IMR-90 (cell line): ENCODE results near the gene POU4F1. TPM values are rescaled to one million over a fixed set of nuclear protein-coding genes. Genes with fewer than 3 reads are reported as not detected.

ENCODE experiments used
- ATAC-seq: fragments of 200-7000 bp; cut with Tn5 transposase; 2 replicates; pipeline ENCODE4 v1.9.1; 2020; ENCODE audit warnings: low read depth, mild to moderate bottlenecking, moderate library complexity
- BruUV-seq: library from RNA; stranded (reverse); fragments of 400-500 nt; replicated peaks from 2 replicates; lab custom pipeline; 2021; lab: Mats Ljungman, UMichigan
- CTCF ChIA-PET: fragments of 300-600 bp; formaldehyde crosslinking; extraction: SDS; loops from one replicate; lab custom pipeline; 2021; ENCODE audit warnings: antibody characterized with exemption; lab: Yijun Ruan, JAX
- POLR2A ChIA-PET: fragments of 300-600 bp; sonication (Branson Sonifier 250); formaldehyde crosslinking; loops from one replicate; lab custom pipeline; 2022; ENCODE audit warnings: antibody characterized with exemption; ENCODE audit not compliant: unreplicated experiment; lab: Charles Lee
- DNase-seq: peaks from one replicate; pipeline ENCODE4 v3.0.0; 2013
- H2AFZ ChIP-seq: replicated peaks from 2 replicates; pipeline ENCODE3; 2013; ENCODE audit warnings: low read length, mild to moderate bottlenecking; ENCODE audit not compliant: poor library complexity
- H2AK5ac ChIP-seq: 2 replicates; pipeline ENCODE4 v1.6.1; 2013; ENCODE audit warnings: low read depth, low read length, inconsistent platforms
- H2AK9ac ChIP-seq: replicated peaks from 2 replicates; pipeline ENCODE3; 2013; ENCODE audit warnings: mild to moderate bottlenecking, low read depth, low read length, moderate library complexity; ENCODE audit not compliant: poor library complexity
- H2BK120ac ChIP-seq: 2 replicates; pipeline ENCODE4 v1.6.1; 2013; ENCODE audit warnings: low read depth, low read length, inconsistent platforms
- H2BK15ac ChIP-seq: 3 replicates; pipeline ENCODE4 v1.6.1; 2013; ENCODE audit warnings: low read depth, low read length, inconsistent platforms
- H2BK20ac ChIP-seq: 2 replicates; pipeline ENCODE4 v1.6.1; 2013; ENCODE audit warnings: low read depth, mild to moderate bottlenecking, inconsistent platforms, low read length, moderate library complexity
- H2BK5ac ChIP-seq: 2 replicates; pipeline ENCODE4 v1.6.1; 2013; ENCODE audit warnings: mild to moderate bottlenecking, low read depth, low read length, inconsistent platforms; ENCODE audit not compliant: poor library complexity, severe bottlenecking
- H3K14ac ChIP-seq: replicated peaks from 2 replicates; pipeline ENCODE4 v1.6.1; 2013; ENCODE audit warnings: low read depth, low read length, inconsistent platforms
- H3K18ac ChIP-seq: 2 replicates; pipeline ENCODE4 v1.6.1; 2013; ENCODE audit warnings: low read depth, low read length, control low read depth
- H3K23ac ChIP-seq: 2 replicates; pipeline ENCODE4 v1.6.1; 2013; ENCODE audit warnings: low read depth, low read length, inconsistent platforms
- H3K27ac ChIP-seq: 2 replicates; pipeline ENCODE4 v1.5.1; 2013; ENCODE audit warnings: mild to moderate bottlenecking, control low read depth, low read length; ENCODE audit not compliant: insufficient read depth
- H3K27me3 ChIP-seq: 2 replicates; pipeline ENCODE4 v1.6.1; 2013; ENCODE audit warnings: low read length; ENCODE audit not compliant: control insufficient read depth, insufficient read depth
- H3K36me3 ChIP-seq: 2 replicates; pipeline ENCODE4 v1.6.1; 2013; ENCODE audit warnings: low read length, mixed read lengths; ENCODE audit not compliant: control insufficient read depth, insufficient read depth
- H3K4ac ChIP-seq: 2 replicates; pipeline ENCODE4 v1.6.1; 2013; ENCODE audit warnings: low read depth, low read length, inconsistent platforms
- H3K4me1 ChIP-seq: 2 replicates; pipeline ENCODE4 v1.6.1; 2013; ENCODE audit warnings: low read length, mixed read lengths; ENCODE audit not compliant: control insufficient read depth, insufficient read depth
- H3K4me2 ChIP-seq: 2 replicates; pipeline ENCODE4 v1.6.1; 2013; ENCODE audit warnings: low read depth, mild to moderate bottlenecking, control low read depth, low read length, moderate library complexity
- H3K4me3 ChIP-seq: 2 replicates; pipeline ENCODE4 v1.5.1; 2013; ENCODE audit warnings: low read depth, mild to moderate bottlenecking, control low read depth, low read length, moderate library complexity; ENCODE audit not compliant: insufficient read depth
- H3K56ac ChIP-seq: 2 replicates; pipeline ENCODE4 v1.6.1; 2013; ENCODE audit warnings: low read length, inconsistent platforms; ENCODE audit not compliant: insufficient read depth; ENCODE audit errors: extremely low read depth
- H3K79me1 ChIP-seq, 2 experiments: 2 replicates each; pipeline ENCODE4 v1.6.1; 2013; ENCODE audit warnings: low read length in 2 of 2, inconsistent platforms in 1 of 2, low read depth in 1 of 2
- H3K9ac ChIP-seq: 2 replicates; pipeline ENCODE4 v1.6.1; 2013; ENCODE audit warnings: low read depth, low read length, control low read depth
- H3K9me1 ChIP-seq: 2 replicates; pipeline ENCODE4 v1.6.1; 2013; ENCODE audit warnings: low read length, inconsistent platforms; ENCODE audit not compliant: insufficient read depth
- H3K9me3 ChIP-seq: 2 replicates; pipeline ENCODE4 v1.6.1; 2013; ENCODE audit warnings: low read length; ENCODE audit not compliant: control insufficient read depth, insufficient read depth
- H4K20me1 ChIP-seq: 2 replicates; pipeline ENCODE4 v1.6.1; 2013; ENCODE audit warnings: low read length, inconsistent platforms; ENCODE audit not compliant: insufficient read depth
- H4K5ac ChIP-seq: 2 replicates; pipeline ENCODE4 v1.6.1; 2013; ENCODE audit warnings: mild to moderate bottlenecking, low read depth, low read length, control low read depth
- H4K8ac ChIP-seq, 2 experiments: 2 replicates each; pipeline ENCODE4 v1.6.1; 2013; ENCODE audit warnings: low read depth in 2 of 2, low read length in 2 of 2, control low read depth in 1 of 2, inconsistent platforms in 1 of 2
- H4K91ac ChIP-seq: 2 replicates; pipeline ENCODE4 v1.6.1; 2013; ENCODE audit warnings: low read depth, low read length, inconsistent platforms; ENCODE audit not compliant: insufficient read depth
- CEBPB ChIP-seq: IDR thresholded peaks from 2 replicates; pipeline ENCODE4 v1.6.1; 2012; ENCODE audit warnings: low read depth, low read length, improper control_type of control experiment
- CHD1 ChIP-seq: IDR thresholded peaks from 2 replicates; pipeline ENCODE4 v1.6.1; 2012; ENCODE audit warnings: low read depth, low read length, improper control_type of control experiment
- FOS ChIP-seq: fragments of 150-350 bp; IDR thresholded peaks from 2 replicates; pipeline ENCODE4 v1.6.1; 2016; ENCODE audit warnings: low read depth, low read length
- MAZ ChIP-seq: IDR thresholded peaks from 2 replicates; pipeline ENCODE4 v1.6.1; 2012; ENCODE audit warnings: low read depth, mild to moderate bottlenecking, low read length, improper control_type of control experiment, moderate library complexity, borderline replicate concordance
- MXI1 ChIP-seq: IDR thresholded peaks from 2 replicates; pipeline ENCODE4 v1.6.1; 2012; ENCODE audit warnings: low read depth, mild to moderate bottlenecking, low read length, moderate library complexity, borderline replicate concordance
- POLR2A ChIP-seq: IDR thresholded peaks from 2 replicates; pipeline ENCODE4 v1.6.1; 2012; ENCODE audit warnings: mild to moderate bottlenecking, low read depth, low read length
- RCOR1 ChIP-seq: IDR thresholded peaks from 2 replicates; pipeline ENCODE4 v1.6.1; 2012; ENCODE audit warnings: mild to moderate bottlenecking, low read length, improper control_type of control experiment; ENCODE audit not compliant: insufficient replicate concordance
- SMC3 ChIP-seq: fragments of 150-350 bp; IDR thresholded peaks from 2 replicates; pipeline ENCODE4 v1.6.1; 2016; ENCODE audit warnings: low read depth, mild to moderate bottlenecking, antibody characterized with exemption, low read length, moderate library complexity
- WGBS, 2 experiments: methylation state at CpG; one replicate each; pipeline versions ENCODE4 v1.1.5 to v1.1.7; 2013; ENCODE audit warnings: missing lambda C conversion rate in 2 of 2; ENCODE audit not compliant: insufficient read length in 1 of 2; ENCODE audit errors: extremely low coverage in 2 of 2; 5-methylcytosine and 5-hydroxymethylcytosine counted together
- dilution Hi-C: fragments of 300-500 bp; cut with HindIII; formaldehyde crosslinking; loops from one replicate; pipeline ENCODE4 v1.14.3; 2018; ENCODE audit warnings: low sequenced_read_pairs; ENCODE audit not compliant: unreplicated experiment
- in situ Hi-C: fragments of 300-500 bp; cut with MboI; formaldehyde crosslinking; loops from 3 replicates; pipeline ENCODE4 v1.14.3; 2019; ENCODE audit warnings: low sequenced_read_pairs, inconsistent platforms, mixed read lengths
- intact Hi-C: fragments of 100-400 bp; cut with micrococcal nuclease; formaldehyde crosslinking; loops from 2 replicates; pipeline ENCODE4 v1.10.0; 2022
- polyA plus RNA-seq, 3 experiments: library from polyadenylated mRNA; depleted of rRNA; stranded (reverse); fragments of >200 nt; gene quantifications; 2 replicates each; pipeline ENCODE4 v1.2.3, GENCODE V29; 2012; ENCODE audit warnings: low replicate concordance in 1 of 3
- total RNA-seq: library from RNA; depleted of rRNA; stranded (reverse); fragments of >200 nt; gene quantifications from 2 replicates; pipeline ENCODE4 v1.2.3, GENCODE V29; 2012
- TF ChIP-seq, protein P1 (sequence below): fragments of 150-350 bp; IDR thresholded peaks from 2 replicates; pipeline ENCODE4 v1.6.1; 2016; ENCODE audit warnings: low read depth, mild to moderate bottlenecking, low read length, moderate library complexity, borderline replicate concordance

POU4F1 gene
- total and polyA plus RNA-seq, 2 of the 4 experiments (the other 2 are of a cell fraction): 0.02 TPM; not detected in 1

- Histone ChIP-seq H3K79me1 (no peaks in the 10 kb centered on the region), H3K23ac (no peak overlapping the region), H2AFZ (no peak overlapping the region), H2BK20ac (no peak overlapping the region), H3K27ac (no peak overlapping the region), H3K14ac (no peak overlapping the region), H4K8ac (no peak overlapping the region), H3K27me3 (no peaks in the 10 kb centered on the region), H3K18ac (no peak overlapping the region), H2AK5ac (no peak overlapping the region), H3K4me2 (no peak overlapping the region), H2AK9ac (no peak overlapping the region), H4K91ac (no peak overlapping the region), H4K20me1 (no peaks in the 10 kb centered on the region), H4K5ac (no peak overlapping the region), H2BK5ac (no peak overlapping the region), H3K36me3 (no peaks in the 10 kb centered on the region), H2BK120ac (no peak overlapping the region), H3K9me1 (no peaks in the 10 kb centered on the region), H3K4me1 (no peaks in the 10 kb centered on the region), H3K4ac (no peak overlapping the region), H3K9me3 (no peaks in the 10 kb centered on the region), H3K9ac (no peak overlapping the region), H3K4me3 (no peak overlapping the region), H3K56ac (no peak overlapping the region), H2BK15ac (no peak overlapping the region)
- CTCF ChIA-PET: no interaction called here
- no CpG with 5 or more reads among the region's 5 CpGs for WGBS, 2 experiments
- ATAC-seq (no peak), DNase-seq (no peak)
- TF ChIP-seq CHD1 (no peak), FOS (no peak), MXI1 (no peak), CEBPB (no peak), RCOR1 (no peak), MAZ (no peak), SMC3 (no peak), POLR2A (no peak)
- TF ChIP-seq, protein P1, sequence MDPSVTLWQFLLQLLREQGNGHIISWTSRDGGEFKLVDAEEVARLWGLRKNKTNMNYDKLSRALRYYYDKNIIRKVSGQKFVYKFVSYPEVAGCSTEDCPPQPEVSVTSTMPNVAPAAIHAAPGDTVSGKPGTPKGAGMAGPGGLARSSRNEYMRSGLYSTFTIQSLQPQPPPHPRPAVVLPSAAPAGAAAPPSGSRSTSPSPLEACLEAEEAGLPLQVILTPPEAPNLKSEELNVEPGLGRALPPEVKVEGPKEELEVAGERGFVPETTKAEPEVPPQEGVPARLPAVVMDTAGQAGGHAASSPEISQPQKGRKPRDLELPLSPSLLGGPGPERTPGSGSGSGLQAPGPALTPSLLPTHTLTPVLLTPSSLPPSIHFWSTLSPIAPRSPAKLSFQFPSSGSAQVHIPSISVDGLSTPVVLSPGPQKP: no peak
- no TSS peak for BruUV-seq
- in situ Hi-C loops: no loop called here
- dilution Hi-C loops: no loop called here
- intact Hi-C loops: no loop called here
- POLR2A ChIA-PET: no interaction called here
These were observed 36.7 kb downstream of the POU4F1 start for GRCh38 chr13:78566631-78567030.
